ENCODE measurements around the gene ARL2. TPM values are rescaled to one million over a fixed set of nuclear protein-coding genes. Genes with fewer than 3 reads are reported as not detected.

ARL2 gene
- total RNA-seq, 1 experiment from 2014 or later: 96.8 TPM

- POLR2A ChIA-PET: interaction anchor here (1.0 to 2.1 kb wide), 7 partner anchors 20 to 229 kb away, joined by 3 to 16 read pairs (median 5); partner anchors contain the start of genes ATG2A, FAU, MRPL49 and PPP2R5B
- Mint-ChIP-seq H3K36me3 (ENCODE audit: insufficient read depth, unreplicated experiment) (no peaks in the 10 kb centered on the region), H3K27ac (ENCODE audit: low read depth, unreplicated experiment) (peak overlapping the region; percentile 95), H3K4me1 (ENCODE audit: insufficient read depth, unreplicated experiment) (peaks cover 3% of the 10 kb centered on the region), H3K9me3 (ENCODE audit: unreplicated experiment) (no peaks in the 10 kb centered on the region), H3K4me3 (ENCODE audit: unreplicated experiment) (no peak overlapping the region), H3K27me3 (ENCODE audit: insufficient read depth, unreplicated experiment) (no peaks in the 10 kb centered on the region)
- no TSS peak for BruUV-seq (replicated peaks)
- TF ChIP-seq CTCF (IDR thresholded peaks at IDR 0.05; ENCODE audit: unreplicated experiment): no peak
- intact Hi-C loops (cut with micrococcal nuclease): loop anchor here (1.0 kb wide), 1 partner anchor 161 kb away; no protein-coding TSS in a partner anchor
- CTCF ChIA-PET: interaction anchor here (0.6 to 2.2 kb wide), 5 partner anchors 9 to 229 kb away, joined by 3 to 8 read pairs (median 4); partner anchors contain the start of gene BATF2
- DNase-seq (ENCODE audit: unreplicated experiment): no peak
These were observed 5.9 kb upstream of the ARL2 start for GRCh38 chr11:65008016-65008415.

GRCh38 chr11:65008873-65009272, 5.1 kb upstream of the ARL2 start:
- intact Hi-C loops (cut with micrococcal nuclease): loop anchor here (1.0 kb wide), 1 partner anchor 162 kb away; no protein-coding TSS in a partner anchor
- no peak for TF ChIP-seq CTCF (IDR thresholded peaks at IDR 0.05; ENCODE audit: unreplicated experiment)

GRCh38 chr11:65013130-65013887, 651 bp upstream of the ARL2 start:
- Mint-ChIP-seq H3K27ac (ENCODE audit: low read depth, unreplicated experiment) (peak overlapping the region; percentile 63), H3K27me3 (ENCODE audit: insufficient read depth, unreplicated experiment) (no peaks in the 10 kb centered on the region), H3K4me1 (ENCODE audit: insufficient read depth, unreplicated experiment) (peaks cover 16% of the 10 kb centered on the region), H3K36me3 (ENCODE audit: insufficient read depth, unreplicated experiment) (no peaks in the 10 kb centered on the region), H3K4me3 (ENCODE audit: unreplicated experiment) (peak overlapping the region; percentile 83), H3K9me3 (ENCODE audit: unreplicated experiment) (no peaks in the 10 kb centered on the region)
- peak; percentile 68 for TF ChIP-seq CTCF (IDR thresholded peaks at IDR 0.05; ENCODE audit: unreplicated experiment)
- TSS peak; percentile 77 for BruUV-seq (replicated peaks)
- intact Hi-C loops (cut with micrococcal nuclease): loop anchor here (5.0 to 10.0 kb wide), 3 partner anchors 64 to 249 kb away; partner anchors contain the start of gene POLA2
- CTCF ChIA-PET: interaction anchor here (0.6 to 4.8 kb wide), 28 partner anchors 8 to 221 kb away, joined by 3 to 64 read pairs (median 4); partner anchors contain the start of genes BATF2, EHD1, PPP2R5B and SNX15
- DNase-seq (ENCODE audit: unreplicated experiment): peak; percentile 85
- POLR2A ChIA-PET: interaction anchor here (0.6 to 3.2 kb wide), 17 partner anchors 14 to 276 kb away, joined by 3 to 28 read pairs (median 5); partner anchors contain the start of genes ATG2A, BATF2, FAU and GPHA2

More at GRCh38 chr11:65008873-65009272, 5.1 kb upstream of the ARL2 start:
- no peaks in the 10 kb centered on the region for H3K36me3 Mint-ChIP-seq (ENCODE audit: insufficient read depth, unreplicated experiment)
- CTCF ChIA-PET: interaction anchor here (0.6 to 2.2 kb wide), 4 partner anchors 8 to 402 kb away, joined by 3 to 8 read pairs (median 4); partner anchors contain the start of gene BATF2
- H3K4me3 Mint-ChIP-seq (ENCODE audit: unreplicated experiment): no peak overlapping the region
- POLR2A ChIA-PET: interaction anchor here (0.6 to 1.4 kb wide), 4 partner anchors 85 to 230 kb away, joined by 3 to 5 read pairs (median 4); partner anchors contain the start of genes PPP2R5B and ZNHIT2
- no peak overlapping the region for H3K27ac Mint-ChIP-seq (ENCODE audit: low read depth, unreplicated experiment)
- no TSS peak for BruUV-seq (replicated peaks)
- DNase-seq (ENCODE audit: unreplicated experiment): no peak
- H3K9me3 Mint-ChIP-seq (ENCODE audit: unreplicated experiment): no peaks in the 10 kb centered on the region
- peaks cover 7% of the 10 kb centered on the region for H3K4me1 Mint-ChIP-seq (ENCODE audit: insufficient read depth, unreplicated experiment)
- H3K27me3 Mint-ChIP-seq (ENCODE audit: insufficient read depth, unreplicated experiment): no peaks in the 10 kb centered on the region

Data from MCF 10A (cell line).